HG03575 (cell line): ENCODE results near the gene COTL1.

Experiments
- ATAC-seq: cut with Tn5 transposase; IDR thresholded peaks from one replicate; pipeline ENCODE4 v1.9.1; 2021; ENCODE audit not compliant: unreplicated experiment, insufficient number of reproducible peaks, low FRiP score; ENCODE audit errors: extremely low read depth

The COTL1 gene

DNA sequence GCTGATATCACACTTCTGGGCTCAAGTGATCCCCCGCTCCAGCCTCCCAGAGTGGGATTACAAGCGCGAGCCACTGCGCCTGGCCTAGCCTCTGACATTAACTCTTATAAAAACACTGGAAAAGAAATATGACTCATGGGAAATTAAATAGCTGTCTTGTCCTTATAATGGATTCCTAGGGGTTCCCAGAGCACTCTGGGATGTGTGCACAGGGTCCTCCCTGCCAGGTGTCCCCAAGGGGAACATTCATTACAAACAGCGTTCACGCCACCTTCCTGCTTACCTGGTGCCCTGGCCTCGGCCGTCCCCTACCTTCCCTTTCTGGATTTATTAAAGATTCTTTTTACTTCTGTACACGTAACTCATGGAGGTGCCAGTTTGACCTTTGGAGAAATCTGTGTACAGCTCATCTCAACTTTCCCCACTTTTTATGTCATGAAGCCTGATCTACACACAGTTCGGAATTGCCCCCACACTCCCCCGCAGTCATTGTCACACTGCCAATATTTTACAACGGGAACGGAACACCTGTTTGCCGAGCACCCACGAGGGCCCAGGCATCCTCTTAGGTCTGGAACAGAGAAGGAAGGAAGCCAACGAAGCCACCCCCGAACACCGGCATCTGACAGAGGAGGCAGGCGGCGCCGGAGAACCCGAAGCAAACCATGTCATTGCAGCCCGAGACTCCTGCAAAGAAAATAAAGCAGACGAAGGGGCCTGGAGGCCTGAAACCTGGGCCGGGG lies 73.7 kb downstream of the COTL1 start:
- no peak for ATAC-seq

DNA sequence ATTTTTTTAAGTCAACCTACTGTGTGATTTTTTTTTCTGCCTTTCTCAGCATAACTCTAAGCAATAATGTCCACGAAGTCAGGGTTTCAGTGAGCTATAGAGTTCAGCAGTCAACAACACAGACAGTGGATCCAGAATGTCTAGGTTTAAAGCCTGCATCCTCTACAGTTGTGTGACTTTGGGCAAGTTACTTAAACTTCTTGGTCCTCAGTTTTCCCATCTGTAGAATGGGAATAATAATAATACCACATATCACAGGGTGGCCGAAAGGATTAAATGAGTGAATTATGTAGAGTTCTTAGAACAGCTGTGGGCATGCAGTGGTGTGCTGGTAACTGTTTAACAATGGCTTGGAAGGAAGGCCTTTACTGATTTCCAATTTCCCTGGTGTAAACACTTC lies 74.6 kb downstream of the COTL1 start:
- ATAC-seq: no peak

DNA sequence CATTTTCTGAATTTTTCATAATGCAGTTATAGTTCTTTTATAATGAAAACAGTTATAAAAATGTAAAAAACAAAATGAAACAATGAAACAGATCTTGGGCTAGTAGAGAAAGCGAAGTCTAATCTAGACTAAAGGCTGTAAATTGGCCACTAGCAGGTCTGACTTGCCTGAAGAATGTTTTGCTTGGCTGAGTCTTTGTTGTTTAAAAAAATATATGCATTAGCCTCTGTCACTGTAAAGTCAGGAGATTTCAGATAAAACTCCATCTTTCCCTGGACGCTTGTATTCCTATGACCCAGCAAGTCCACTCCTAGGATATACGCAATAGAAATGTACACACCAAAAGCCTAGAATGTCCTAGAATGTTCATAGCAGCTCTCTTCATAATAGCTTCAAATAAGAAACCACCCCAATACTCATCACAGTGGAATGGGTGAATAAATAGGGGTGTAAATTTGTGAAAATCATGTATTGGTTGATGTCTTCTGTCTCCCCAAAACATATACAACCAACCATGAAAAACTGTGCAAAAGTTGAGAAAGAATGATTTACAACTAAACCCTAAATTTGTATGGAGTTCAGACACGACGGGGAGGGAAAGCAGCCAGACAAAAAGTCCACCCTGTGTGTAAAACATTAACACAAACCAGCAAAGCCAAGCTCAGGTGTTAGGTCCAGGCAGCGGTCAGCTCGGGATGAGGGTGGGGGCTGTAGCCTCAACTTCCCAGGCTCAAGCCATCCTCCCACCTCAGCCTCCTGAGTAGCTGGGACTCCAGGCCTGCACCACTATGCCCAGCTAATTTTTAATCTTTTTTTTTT lies 75.7 kb downstream of the COTL1 start:
- no peak for ATAC-seq

DNA sequence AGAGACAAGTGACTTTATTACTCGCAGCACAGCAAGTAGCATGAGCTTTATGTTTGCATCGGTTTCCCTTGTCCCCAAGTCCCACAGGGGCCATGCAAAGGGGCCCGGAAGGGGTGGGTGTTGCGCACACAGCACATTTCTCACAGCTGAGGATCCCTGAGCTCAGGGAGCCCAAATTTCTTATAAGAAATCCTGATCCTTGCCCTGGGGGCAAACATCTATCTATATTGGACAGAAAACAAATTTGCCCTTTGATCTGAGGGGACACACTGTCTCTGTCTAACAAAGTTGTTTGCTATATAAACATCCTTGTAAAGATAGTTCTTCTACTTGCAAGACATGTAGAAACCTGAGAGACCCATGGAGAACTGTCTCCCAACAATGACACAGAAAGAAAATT lies 77.7 kb downstream of the COTL1 start:
- ATAC-seq: no peak

DNA sequence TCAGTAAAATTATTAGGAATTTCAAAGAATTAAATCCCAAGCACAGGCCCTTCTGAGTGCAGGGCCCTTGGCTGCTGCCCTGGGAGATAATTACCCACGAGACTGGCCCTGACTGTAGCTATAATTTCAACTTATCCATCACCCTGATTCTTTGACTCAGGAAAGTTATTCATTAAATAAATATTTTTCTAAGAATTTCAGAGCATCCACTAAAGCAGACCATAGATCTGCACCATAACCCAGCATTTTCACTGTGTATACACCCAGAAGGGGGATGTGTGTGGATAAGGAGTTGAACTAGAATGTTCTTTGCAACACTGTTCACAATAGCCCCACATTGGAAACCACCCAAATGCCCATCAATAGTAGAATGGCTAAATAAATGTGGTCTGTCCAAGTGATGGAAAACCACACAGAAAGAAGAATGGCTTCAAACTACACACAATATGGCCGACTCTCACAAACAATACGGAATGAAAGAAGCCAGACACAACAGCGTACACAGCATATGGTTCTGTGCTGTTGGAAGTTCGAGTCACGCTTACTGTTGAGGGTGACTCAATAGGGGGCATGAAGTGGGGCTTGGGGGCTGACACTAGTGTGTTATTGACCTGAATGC lies 79.5 kb downstream of the COTL1 start:
- no peak for ATAC-seq

DNA sequence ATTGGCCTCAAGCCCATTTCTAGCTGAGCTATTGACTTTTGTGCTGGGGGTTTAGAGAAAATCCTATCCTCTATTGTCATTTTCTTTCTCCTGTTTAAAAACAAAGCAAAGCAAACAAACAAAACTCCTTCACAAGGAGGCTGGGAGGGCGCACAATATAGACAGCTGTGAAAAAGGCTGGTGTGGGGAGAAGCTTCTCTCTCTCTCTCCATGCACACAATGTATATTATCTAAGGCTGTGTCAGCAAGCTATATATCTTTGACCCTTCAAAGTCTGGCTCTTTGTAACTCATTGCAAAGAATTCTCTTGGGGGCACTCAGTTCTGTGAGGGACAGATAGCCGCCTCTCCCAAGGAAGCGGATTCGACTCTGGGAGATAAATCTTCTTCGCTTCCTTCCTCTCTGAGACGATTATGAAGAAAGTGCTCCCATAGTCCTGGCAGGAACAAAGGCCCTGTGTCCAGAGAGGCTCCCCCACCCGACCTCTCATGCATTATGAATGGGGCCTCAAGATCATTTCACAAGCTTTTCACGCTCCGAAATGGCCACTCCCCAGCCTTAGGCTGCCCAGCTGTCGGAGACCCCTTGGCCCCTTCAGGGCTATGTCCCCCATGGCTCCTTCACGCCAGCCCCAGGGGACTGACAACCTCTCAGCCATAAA lies 80.3 kb downstream of the COTL1 start:
- no peak for ATAC-seq

DNA sequence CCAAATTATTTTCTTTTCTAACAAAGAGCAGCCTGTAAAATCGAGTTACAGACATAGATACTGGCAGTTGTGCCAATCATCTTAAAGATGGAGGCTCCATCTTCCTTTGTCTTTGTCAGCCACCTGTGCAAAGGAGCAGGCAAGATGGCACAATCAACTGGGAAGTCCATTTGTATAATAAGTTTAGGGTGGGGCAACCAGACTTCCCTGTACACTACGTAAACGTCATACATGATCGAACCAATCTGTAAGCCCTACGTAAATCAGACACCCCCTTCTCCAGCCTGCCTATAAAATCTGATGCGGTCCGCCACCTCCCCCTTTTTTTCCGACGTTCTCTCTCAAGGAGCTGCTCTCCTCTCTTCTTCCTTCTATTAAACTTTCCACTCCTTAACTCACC lies 82.0 kb downstream of the COTL1 start:
- ATAC-seq: no peak

DNA sequence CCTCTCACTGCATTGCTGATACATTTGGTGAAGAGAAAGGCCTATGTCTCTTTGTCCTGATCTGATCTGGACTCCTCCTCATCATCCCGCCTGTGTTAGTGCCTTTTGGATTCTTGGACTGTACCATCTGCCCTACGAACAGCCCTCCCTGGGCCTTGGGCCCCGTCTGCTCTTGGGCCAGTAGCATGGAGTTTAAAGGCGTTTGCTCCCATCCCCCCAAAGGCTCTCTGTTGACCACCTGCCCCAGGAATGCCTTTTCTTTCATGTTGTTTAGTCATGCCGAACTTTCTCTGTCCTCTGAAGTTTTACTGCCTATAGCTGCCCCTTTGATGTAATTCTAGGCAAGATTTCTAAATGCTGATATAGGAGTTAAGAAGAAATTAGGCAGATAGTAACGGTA lies 82.5 kb downstream of the COTL1 start:
- ATAC-seq: no peak

DNA sequence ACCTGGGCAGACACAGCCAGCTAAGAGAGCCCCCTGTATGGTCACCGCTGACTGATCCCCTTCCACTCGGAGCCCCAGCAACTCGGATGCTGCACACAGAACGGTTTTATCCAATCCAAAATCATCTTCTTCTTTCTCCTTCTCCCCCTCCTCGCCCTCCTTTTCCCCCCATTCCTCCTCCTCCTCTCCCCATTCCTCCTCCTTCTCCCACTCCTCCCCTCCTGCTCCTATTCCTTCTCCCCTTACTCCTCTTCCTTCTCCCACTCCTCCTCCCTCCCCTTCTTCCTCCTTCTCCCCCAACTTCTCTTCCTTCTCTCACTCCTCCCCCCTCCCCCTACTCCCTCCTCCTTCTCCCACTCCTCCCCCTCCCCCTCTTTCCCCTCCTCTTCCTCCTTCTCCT lies 83.1 kb downstream of the COTL1 start:
- ATAC-seq: no peak

DNA sequence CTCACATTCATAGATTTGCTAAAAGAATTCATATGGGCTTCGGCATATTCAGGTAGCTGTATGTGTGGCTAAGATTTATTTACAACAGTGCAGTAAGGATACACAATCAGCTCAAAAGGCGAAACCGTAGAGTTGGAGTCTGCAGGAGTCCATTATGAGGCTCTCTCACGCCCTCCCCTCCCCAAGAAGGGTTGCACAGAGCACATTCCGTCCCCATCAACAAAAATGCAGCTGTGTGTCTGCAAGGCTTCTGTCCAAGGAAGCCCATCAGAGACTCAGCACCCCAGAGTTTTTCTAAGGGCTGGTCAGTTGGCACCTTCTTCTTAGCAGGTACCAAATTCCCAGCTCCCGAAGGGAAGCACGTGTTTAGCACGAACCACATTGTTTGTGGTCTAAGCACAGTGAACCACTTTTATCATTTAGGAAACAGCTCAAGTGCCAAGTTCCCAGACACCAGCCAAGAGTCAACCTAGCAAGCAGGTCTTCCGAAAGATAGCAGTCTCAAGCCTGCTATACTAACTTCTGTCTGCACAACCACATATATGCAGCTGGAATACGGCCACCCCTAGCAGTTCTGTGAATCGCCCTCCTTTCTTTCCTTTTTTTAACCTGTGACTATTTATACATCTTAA lies 84.9 kb downstream of the COTL1 start:
- ATAC-seq: no peak

DNA sequence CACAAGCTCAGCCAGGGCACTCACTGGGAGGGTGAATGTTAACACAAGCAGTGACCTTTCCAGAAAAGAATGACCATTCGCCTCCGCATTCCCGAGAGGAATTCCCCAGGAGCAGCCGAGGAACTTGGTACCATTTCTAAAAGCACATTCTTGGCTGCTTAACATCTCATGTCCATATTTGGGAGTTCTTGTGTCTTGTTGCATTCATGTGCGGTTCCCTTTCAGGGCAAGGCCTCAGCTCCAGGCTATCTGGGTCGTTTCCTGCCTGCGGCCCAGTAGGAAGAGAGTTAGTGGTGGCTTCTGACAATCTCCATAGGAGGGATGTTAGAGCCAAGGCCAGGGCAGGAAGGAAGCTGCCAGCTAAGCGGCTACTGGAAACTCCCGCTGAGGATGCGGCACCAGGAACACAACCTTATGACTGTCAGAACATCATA lies 85.6 kb downstream of the COTL1 start:
- ATAC-seq: no peak

DNA sequence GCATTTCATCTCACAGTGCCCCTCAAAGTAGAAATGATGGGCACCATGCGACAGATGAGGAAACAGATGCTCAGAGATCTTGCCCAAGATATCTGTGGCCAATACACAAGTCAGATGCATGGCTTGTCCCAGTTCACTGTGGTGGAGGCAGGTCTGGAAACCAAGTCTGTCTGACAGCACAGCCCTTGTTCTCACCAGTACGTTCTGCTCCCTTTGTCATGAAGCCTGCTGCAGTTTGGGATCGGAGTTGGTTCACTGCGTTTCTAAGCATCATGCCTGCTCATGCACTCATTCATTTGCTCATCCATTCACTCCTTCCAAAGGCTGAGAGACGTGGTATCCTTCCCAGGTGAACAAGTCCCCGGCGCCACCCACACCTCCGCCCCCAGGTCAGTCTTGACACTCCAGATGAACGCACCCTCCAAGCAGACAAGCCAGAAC lies 86.2 kb downstream of the COTL1 start:
- no peak for ATAC-seq

DNA sequence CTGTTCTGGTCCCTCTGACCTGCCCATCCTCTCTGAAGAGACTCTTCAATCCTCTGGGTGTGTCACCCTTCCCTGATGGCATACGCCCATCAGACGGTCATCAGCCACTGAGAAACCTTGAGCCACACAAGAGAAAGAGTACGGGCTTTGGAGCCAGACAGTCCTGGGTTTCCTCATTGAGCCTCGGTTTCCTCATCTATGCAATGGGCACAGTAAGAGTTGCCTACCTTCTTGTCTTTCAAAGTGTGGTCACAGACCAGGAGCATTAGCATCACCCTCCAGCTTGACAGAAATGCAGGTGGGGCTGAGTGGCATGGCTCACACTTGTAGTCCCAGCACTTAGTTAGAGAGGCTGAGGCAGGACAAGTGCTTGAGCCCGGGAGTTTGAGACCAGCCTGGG lies 87.3 kb downstream of the COTL1 start:
- ATAC-seq: no peak

DNA sequence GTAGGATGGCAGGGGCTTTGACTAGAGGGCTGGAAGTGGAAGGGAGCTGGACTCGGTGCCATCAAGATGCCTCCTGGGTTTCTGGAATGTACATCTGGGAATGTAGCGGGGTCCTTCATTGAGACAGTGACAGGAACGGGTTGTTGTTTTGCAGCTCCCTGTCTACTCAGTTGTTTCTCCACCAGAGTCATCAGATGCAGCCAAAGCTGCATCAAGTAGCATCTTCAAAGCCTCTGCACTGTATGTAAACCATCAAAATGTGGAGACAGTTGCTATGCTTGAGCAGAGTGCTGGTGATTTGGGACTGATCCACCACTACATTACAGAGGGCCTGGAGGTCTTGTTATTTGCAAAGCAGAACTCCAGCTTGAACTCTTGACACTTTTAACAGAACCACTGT lies 88.3 kb downstream of the COTL1 start:
- ATAC-seq: no peak

DNA sequence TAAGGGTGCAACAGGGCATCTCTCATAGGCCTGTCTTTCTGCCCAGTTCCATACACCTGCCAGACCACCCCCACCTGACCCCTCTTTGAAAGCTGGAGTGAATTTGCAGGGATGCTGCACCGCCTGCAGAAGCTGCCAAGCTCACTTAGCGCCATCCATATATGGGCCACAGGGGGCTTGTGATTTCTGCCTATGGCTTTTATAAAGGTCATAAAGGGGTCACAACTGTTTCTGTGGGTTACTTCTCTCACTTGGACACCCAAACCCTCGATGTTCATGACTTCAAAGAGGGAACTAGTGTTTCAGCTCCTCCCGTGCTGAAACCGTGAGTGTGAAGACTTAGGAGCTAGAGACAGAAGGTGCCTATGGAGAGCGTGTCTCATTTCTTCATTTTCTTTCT lies 89.6 kb downstream of the COTL1 start:
- no peak for ATAC-seq

DNA sequence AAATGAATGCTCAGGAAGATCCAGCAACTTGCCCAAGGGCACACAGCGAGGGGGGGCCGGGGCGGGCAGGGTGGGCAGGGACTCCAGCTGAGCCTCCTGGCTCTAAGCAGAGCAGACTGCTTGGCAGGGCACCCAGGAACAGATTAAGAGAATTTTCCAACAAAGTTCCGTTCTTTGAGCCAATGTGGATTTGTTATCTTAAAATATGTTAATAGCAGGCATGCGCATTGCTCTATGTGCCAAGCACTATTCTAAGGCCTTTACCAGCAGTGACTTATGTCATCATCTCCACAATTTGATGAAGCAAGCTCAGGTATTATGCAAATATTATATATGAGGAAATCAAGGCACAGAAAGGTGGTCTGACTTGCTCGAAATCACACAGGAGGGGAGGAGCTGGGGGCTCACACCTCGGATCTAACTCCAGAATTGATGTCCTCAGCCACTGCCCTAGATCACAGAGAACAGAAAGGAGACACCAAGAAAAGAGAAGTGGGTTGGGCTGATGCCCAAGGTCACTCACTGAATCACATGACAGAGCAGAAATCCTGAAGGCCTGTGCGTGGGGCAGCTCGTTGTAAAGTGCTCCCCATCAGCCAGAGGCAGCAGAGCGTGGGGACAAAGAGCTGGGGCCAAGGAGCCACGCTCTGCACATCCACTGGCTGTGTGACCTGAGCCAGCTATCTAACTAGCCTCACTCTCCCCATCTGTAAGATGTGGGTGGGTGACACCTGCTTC lies 90.2 kb downstream of the COTL1 start:
- ATAC-seq: no peak

DNA sequence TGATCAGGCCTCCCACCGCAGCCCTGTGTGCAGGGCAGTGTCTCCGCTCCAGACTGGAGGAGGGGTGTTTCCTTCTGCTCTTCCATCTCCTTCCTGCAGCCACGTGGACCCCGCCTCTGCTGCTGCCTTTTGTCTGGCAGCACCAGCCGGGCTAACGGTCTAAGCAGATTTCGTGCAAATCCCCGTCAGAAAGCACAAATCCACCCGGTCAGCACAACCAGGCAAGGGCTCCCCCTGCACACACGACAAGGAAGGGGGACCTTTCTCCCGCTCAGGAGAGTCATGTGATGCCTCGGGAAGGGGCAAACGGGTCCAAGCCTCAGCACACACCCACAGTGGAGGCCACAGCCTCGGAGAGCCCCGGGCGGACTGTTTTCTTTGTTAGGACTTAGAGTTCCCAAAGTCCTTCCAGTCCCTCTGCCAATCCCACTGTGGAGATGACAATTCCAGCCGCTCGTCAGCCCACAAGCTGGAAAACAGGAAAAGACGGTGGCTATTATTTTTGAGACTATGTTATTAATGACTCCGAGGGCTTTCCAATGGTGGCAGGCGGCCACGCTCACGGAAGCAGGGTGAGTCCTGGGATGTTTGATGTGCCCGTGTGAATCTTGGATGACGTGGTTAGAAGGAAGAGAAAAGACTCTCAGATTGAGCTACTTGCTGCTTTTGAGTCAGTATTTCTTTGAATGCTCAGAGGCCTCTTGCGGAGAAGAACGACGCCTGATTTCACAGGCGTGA lies 90.9 kb downstream of the COTL1 start:
- no peak for ATAC-seq
